GM19328 (cell line): Measurements from ENCODE around the gene MAP1LC3B2.
"Not testable (repeated sequence)": the region's sequence is repeated elsewhere in the genome, so short reads cannot be mapped to it uniquely, and the experiment has no call there.

Experiments used
- ATAC-seq: cut with Tn5 transposase; IDR thresholded peaks from one replicate; pipeline ENCODE4 v1.9.1; 2021; ENCODE audit warnings: mild to moderate bottlenecking, moderate library complexity; ENCODE audit not compliant: unreplicated experiment

The MAP1LC3B2 gene

GRCh38 chr12:116556964-116557698 lies 2.0 kb upstream of the MAP1LC3B2 start:
- ATAC-seq = no peak

GRCh38 chr12:116558280-116559161 lies 660 bp upstream of the MAP1LC3B2 start:
- no peak for ATAC-seq

GRCh38 chr12:116561181-116561821 lies 2.1 kb downstream of the MAP1LC3B2 start:
- ATAC-seq = no peak

GRCh38 chr12:116562090-116562489 lies 2.9 kb downstream of the MAP1LC3B2 start:
- no peak for ATAC-seq

GRCh38 chr12:116563262-116563661 lies 4.1 kb downstream of the MAP1LC3B2 start:
- no peak for ATAC-seq

- no peak for ATAC-seq
Measured at GRCh38 chr12:116564080-116564479, 4.9 kb downstream of the MAP1LC3B2 start.

- not testable (repeated sequence) for ATAC-seq
Measured at GRCh38 chr12:116565221-116565620, 6.0 kb downstream of the MAP1LC3B2 start.

GRCh38 chr12:116565963-116566362 lies 6.8 kb downstream of the MAP1LC3B2 start:
- no peak for ATAC-seq

- ATAC-seq = no peak
Measured at GRCh38 chr12:116568203-116568602, 9.0 kb downstream of the MAP1LC3B2 start.

- no peak for ATAC-seq
Measured at GRCh38 chr12:116571089-116571488, 11.9 kb downstream of the MAP1LC3B2 start.

- no peak for ATAC-seq
Measured at GRCh38 chr12:116573776-116574175, 14.6 kb downstream of the MAP1LC3B2 start.

GRCh38 chr12:116575754-116576153 lies 16.6 kb downstream of the MAP1LC3B2 start:
- not testable (repeated sequence) for ATAC-seq

- ATAC-seq = no peak
Measured at GRCh38 chr12:116577154-116577561, 18.0 kb downstream of the MAP1LC3B2 start.

GRCh38 chr12:116578051-116578450 lies 18.9 kb downstream of the MAP1LC3B2 start:
- ATAC-seq = no peak

GRCh38 chr12:116582610-116583009 lies 23.4 kb downstream of the MAP1LC3B2 start:
- no peak for ATAC-seq

- ATAC-seq = no peak
Measured at GRCh38 chr12:116583129-116583694, 24.0 kb downstream of the MAP1LC3B2 start.

GRCh38 chr12:116587270-116587669 lies 28.1 kb downstream of the MAP1LC3B2 start:
- ATAC-seq = no peak

- ATAC-seq = no peak
Measured at GRCh38 chr12:116588390-116589028, 29.3 kb downstream of the MAP1LC3B2 start.

- no peak for ATAC-seq
Measured at GRCh38 chr12:116589581-116589980, 30.4 kb downstream of the MAP1LC3B2 start.

GRCh38 chr12:116590561-116590960 lies 31.4 kb downstream of the MAP1LC3B2 start:
- no peak for ATAC-seq
